Measurements from ENCODE around the gene KCNN1.

DNA sequence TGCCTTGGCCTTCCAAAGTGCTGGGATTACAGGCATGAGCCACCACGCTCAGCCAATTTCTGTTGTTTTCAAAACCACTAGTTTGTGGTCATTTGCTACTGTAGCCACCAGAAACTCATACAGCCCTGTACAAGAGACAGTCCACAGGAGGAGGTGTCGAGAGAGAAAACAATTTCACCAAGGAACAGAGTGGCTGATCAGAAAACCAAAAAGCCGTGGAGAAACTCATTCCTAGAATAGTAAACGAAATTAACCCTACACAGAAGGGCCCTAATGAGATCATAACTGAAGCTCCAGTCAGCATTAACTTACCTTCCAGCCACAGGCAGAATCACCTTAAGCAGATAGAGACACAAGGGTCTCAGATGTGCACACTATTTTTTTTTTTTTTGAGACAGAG, 37.9 kb upstream of the KCNN1 start:
- no peak for TF ChIP-seq EZH2 (IDR thresholded peaks at IDR 0.05)
- TF ChIP-seq, protein P1, sequence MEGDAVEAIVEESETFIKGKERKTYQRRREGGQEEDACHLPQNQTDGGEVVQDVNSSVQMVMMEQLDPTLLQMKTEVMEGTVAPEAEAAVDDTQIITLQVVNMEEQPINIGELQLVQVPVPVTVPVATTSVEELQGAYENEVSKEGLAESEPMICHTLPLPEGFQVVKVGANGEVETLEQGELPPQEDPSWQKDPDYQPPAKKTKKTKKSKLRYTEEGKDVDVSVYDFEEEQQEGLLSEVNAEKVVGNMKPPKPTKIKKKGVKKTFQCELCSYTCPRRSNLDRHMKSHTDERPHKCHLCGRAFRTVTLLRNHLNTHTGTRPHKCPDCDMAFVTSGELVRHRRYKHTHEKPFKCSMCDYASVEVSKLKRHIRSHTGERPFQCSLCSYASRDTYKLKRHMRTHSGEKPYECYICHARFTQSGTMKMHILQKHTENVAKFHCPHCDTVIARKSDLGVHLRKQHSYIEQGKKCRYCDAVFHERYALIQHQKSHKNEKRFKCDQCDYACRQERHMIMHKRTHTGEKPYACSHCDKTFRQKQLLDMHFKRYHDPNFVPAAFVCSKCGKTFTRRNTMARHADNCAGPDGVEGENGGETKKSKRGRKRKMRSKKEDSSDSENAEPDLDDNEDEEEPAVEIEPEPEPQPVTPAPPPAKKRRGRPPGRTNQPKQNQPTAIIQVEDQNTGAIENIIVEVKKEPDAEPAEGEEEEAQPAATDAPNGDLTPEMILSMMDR (IDR thresholded peaks at IDR 0.05), result no peak
- no peak for TF ChIP-seq EZH2phosphoT487 (IDR thresholded peaks at IDR 0.05)
